ENCODE data around the gene CRABP1.

CRABP1 gene

GRCh38 chr15:78397382-78397781, 57.2 kb downstream of the CRABP1 start:
- ChIA-PET CTCF (interaction anchor here (0.7 to 5.0 kb wide), 5 partner anchors 9 to 88 kb away, joined by 3 to 29 read pairs (median 6); no protein-coding TSS in a partner anchor), POLR2A (no interaction called here)
- no peak overlapping the region for H3K27ac ChIP-seq (ENCODE audit: extremely low read depth, low read depth, low read length)

More at GRCh38 chr15:78397382-78397781, 57.2 kb downstream of the CRABP1 start:
- TF ChIP-seq SCRT2 (tag by site-specific recombination; IDR thresholded peaks at IDR 0.05) (peak; percentile 63), ZNF473 (tag by site-specific recombination; IDR thresholded peaks at IDR 0.05) (no peak), BCL11B (tag by site-specific recombination; IDR thresholded peaks at IDR 0.05; ENCODE audit: low read depth) (no peak), ZNF768 (tag by site-specific recombination; IDR thresholded peaks at IDR 0.05) (no peak)
- H3K9me3 ChIP-seq (ENCODE audit: control insufficient read depth, insufficient read depth, low read depth, low read length) = no peaks in the 10 kb centered on the region
- H3K4me1 ChIP-seq (ENCODE audit: control insufficient read depth, insufficient read depth, low read length) = no peaks in the 10 kb centered on the region
- no peaks in the 10 kb centered on the region for H3K36me3 ChIP-seq (ENCODE audit: control insufficient read depth in 2 of 2, insufficient read depth in 1 of 2, low read length in 2 of 2)
- no peak overlapping the region for H3K4me3 ChIP-seq (ENCODE audit: low read depth, low read length)

Measured in HEK293 (cell line).